Neural cell (in vitro differentiated cells): Measurements from ENCODE around the gene CYB561D1.

ENCODE experiments used
- CTCF ChIP-seq: fragments of 450-650 bp; IDR thresholded peaks from 2 replicates; pipeline ENCODE4 v1.5.1; 2014; ENCODE audit warnings: antibody characterized with exemption, mild to moderate bottlenecking, moderate library complexity; ENCODE audit not compliant: poor library complexity, severe bottlenecking
- EP300 ChIP-seq: fragments of 450-650 bp; conservative IDR thresholded peaks from 2 replicates; pipeline ENCODE4 v1.6.1; 2014; ENCODE audit warnings: antibody characterized with exemption, mild to moderate bottlenecking, moderate library complexity; ENCODE audit not compliant: poor library complexity, severe bottlenecking
- EZH2 ChIP-seq: fragments of 200-600, 300-800 bp; shearing (Covaris generic), sonication (generic); IDR thresholded peaks from 2 replicates; pipeline ENCODE4 v1.6.1; 2014; ENCODE audit warnings: antibody characterized with exemption, low read length, borderline replicate concordance, mild to moderate bottlenecking; ENCODE audit not compliant: insufficient read depth, poor library complexity, severe bottlenecking
- MXI1 ChIP-seq: fragments of 450-650 bp; conservative IDR thresholded peaks from 2 replicates; pipeline ENCODE4 v1.6.1; 2014; ENCODE audit warnings: antibody characterized with exemption, mild to moderate bottlenecking; ENCODE audit not compliant: poor library complexity, severe bottlenecking
- POLR2AphosphoS5 ChIP-seq: IDR thresholded peaks from 2 replicates; pipeline ENCODE4 v1.6.1; 2012
- RAD21 ChIP-seq: fragments of 450-650 bp; conservative IDR thresholded peaks from 2 replicates; pipeline ENCODE4 v1.6.1; 2014; ENCODE audit warnings: antibody characterized with exemption, mild to moderate bottlenecking, moderate library complexity
- REST ChIP-seq: IDR thresholded peaks from 2 replicates; pipeline ENCODE4 v1.6.1; 2012; ENCODE audit warnings: borderline replicate concordance
- SMC3 ChIP-seq: fragments of 450-650 bp; conservative IDR thresholded peaks from 2 replicates; pipeline ENCODE4 v1.6.1; 2014; ENCODE audit warnings: antibody characterized with exemption, mild to moderate bottlenecking, moderate library complexity; ENCODE audit not compliant: poor library complexity
- TAF1 ChIP-seq: IDR thresholded peaks from 2 replicates; pipeline ENCODE4 v1.6.1; 2012; ENCODE audit warnings: low read depth

GRCh38 chr1:109454497-109455133 lies 39.3 kb upstream of the CYB561D1 start:
- TF ChIP-seq CTCF = no peak
- no peak for TF ChIP-seq POLR2AphosphoS5
- TF ChIP-seq REST = no peak
- TF ChIP-seq TAF1 = no peak
- TF ChIP-seq EZH2 = no peak
- no peak for TF ChIP-seq MXI1
- no peak for TF ChIP-seq EP300
- no peak for TF ChIP-seq RAD21
- TF ChIP-seq SMC3 = no peak
